DND-41 (cell line): Measurements from ENCODE around the gene MINDY4B.

Source experiments
- ATAC-seq: fragments of 200-7000 bp; cut with Tn5 transposase; 3 replicates; pipeline ENCODE4 v1.9.1; 2021; ENCODE audit warnings: low read depth; ENCODE audit not compliant: insufficient read depth
- DNase-seq: peaks from one replicate; pipeline ENCODE4 v3.0.0-alpha.2; 2020
- H2AFZ ChIP-seq: 2 replicates; pipeline ENCODE4 v1.6.0; 2012; ENCODE audit warnings: low read depth, low read length
- H3K27ac ChIP-seq: 2 replicates; pipeline ENCODE4 v1.5.1; 2012; ENCODE audit warnings: low read length, inconsistent platforms
- H3K27me3 ChIP-seq: fragments of 200-600 bp; sonication (generic); 2 replicates; pipeline ENCODE4 v1.6.0; 2012; ENCODE audit warnings: low read length, mild to moderate bottlenecking, inconsistent platforms; ENCODE audit not compliant: insufficient read depth, poor library complexity
- H3K36me3 ChIP-seq: 2 replicates; pipeline ENCODE4 v1.5.1; 2012; ENCODE audit warnings: low read length, inconsistent platforms; ENCODE audit not compliant: insufficient read depth
- H3K4me1 ChIP-seq: 2 replicates; pipeline ENCODE4 v1.5.1; 2012; ENCODE audit warnings: mild to moderate bottlenecking, low read length; ENCODE audit not compliant: insufficient read depth
- H3K4me2 ChIP-seq: 2 replicates; pipeline ENCODE4 v1.6.0; 2012; ENCODE audit warnings: mild to moderate bottlenecking, moderate library complexity, low read length, inconsistent platforms; ENCODE audit not compliant: insufficient read depth
- H3K4me3 ChIP-seq, 2 experiments: fragments of 200-600 bp in 1 of 2; shearing (Covaris generic) in 1 of 2; 2 replicates each; pipeline ENCODE4 v1.5.1; 2012 to 2016; ENCODE audit warnings: inconsistent platforms in 2 of 2, low read length in 2 of 2, mild to moderate bottlenecking in 2 of 2, low read depth in 1 of 2, moderate library complexity in 1 of 2
- H3K79me2 ChIP-seq: 2 replicates; pipeline ENCODE4 v1.6.0; 2012; ENCODE audit warnings: low read length, inconsistent platforms; ENCODE audit not compliant: insufficient read depth
- H3K9ac ChIP-seq: 2 replicates; pipeline ENCODE4 v1.6.0; 2012; ENCODE audit warnings: low read depth, mild to moderate bottlenecking, inconsistent platforms, low read length, moderate library complexity
- H3K9me3 ChIP-seq: 2 replicates; pipeline ENCODE4 v1.5.1; 2012; ENCODE audit warnings: low read length, moderate library complexity, mild to moderate bottlenecking, inconsistent platforms; ENCODE audit not compliant: insufficient read depth, severe bottlenecking
- H4K20me1 ChIP-seq: 2 replicates; pipeline ENCODE4 v1.6.0; 2012; ENCODE audit warnings: low read length; ENCODE audit not compliant: insufficient read depth
- CTCF ChIP-seq: IDR thresholded peaks from 2 replicates; pipeline ENCODE4 v1.5.1; 2012; ENCODE audit warnings: borderline replicate concordance, low read length, moderate library complexity, mild to moderate bottlenecking; ENCODE audit not compliant: poor library complexity, severe bottlenecking; ENCODE audit errors: extremely low read depth
- EZH2 ChIP-seq: IDR thresholded peaks from 3 replicates; pipeline ENCODE4 v1.6.1; 2012; ENCODE audit warnings: borderline replicate concordance, low read depth, mild to moderate bottlenecking, moderate library complexity, low read length, inconsistent platforms; ENCODE audit not compliant: severe bottlenecking

Gene MINDY4B

GRCh38 chr3:150876611-150877265 is 28.5 kb downstream of the MINDY4B start:
- Histone ChIP-seq H3K36me3 (no peaks in the 10 kb centered on the region), H2AFZ (no peak overlapping the region), H3K27me3 (peaks cover 22% of the 10 kb centered on the region), H3K79me2 (no peaks in the 10 kb centered on the region), H3K4me3 (no peak overlapping the region), H4K20me1 (no peaks in the 10 kb centered on the region), H3K9ac (no peak overlapping the region), H3K4me1 (no peaks in the 10 kb centered on the region), H3K27ac (no peak overlapping the region), H3K4me2 (no peak overlapping the region), H3K9me3 (no peaks in the 10 kb centered on the region)
- TF ChIP-seq CTCF (no peak), EZH2 (no peak)
- ATAC-seq (no peak), DNase-seq (no peak)

DNA sequence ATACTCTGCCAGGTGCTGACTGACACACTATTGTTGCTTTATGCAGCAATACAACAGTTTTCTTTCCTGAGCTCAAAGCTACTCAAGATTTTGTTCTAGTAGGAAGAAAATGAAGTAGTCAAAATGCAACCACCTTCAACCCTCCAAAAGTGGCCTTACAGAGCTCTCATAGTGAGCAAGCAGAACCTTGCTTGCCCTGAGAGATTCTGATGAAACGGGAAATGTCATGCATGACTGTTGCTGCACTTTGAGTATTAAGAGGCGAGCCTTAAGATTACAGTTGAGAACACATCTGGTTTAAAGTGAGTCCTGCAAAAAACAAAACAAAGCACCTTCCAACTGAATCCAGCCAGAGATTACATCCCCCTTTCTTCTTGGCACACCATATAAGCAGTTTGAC is 29.7 kb downstream of the MINDY4B start:
- no peak for ATAC-seq
- no peaks in the 10 kb centered on the region for H3K36me3 ChIP-seq
- no peak for DNase-seq

DNA sequence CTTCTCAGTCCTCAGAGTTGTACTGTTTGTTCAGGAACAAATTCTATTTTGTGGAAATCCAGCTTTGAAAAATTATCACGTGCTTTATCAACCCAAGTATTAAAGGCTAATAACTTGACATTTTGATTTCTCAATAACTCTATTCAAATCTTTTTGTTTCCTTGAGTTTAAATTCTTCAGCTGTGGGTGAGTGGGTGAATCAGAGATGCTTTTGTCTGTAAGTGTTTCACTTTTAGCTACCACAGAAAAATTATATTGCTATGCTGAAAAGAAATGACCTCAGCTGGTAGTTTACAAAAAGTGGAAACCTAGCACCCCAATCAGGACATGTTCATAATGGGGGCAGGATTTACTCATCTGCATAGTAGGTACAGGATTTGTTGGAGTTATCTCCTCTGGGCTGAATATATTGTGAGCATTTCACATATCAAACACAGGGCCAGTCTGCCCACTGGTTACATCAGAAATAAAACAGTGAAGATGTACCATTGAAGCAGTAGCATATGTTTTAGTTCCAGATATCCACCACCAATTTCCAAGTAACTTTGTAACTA is 30.5 kb downstream of the MINDY4B start:
- Histone ChIP-seq H3K9me3 (no peaks in the 10 kb centered on the region), H3K4me1 (no peaks in the 10 kb centered on the region), H3K4me2 (no peak overlapping the region), H3K79me2 (no peaks in the 10 kb centered on the region), H2AFZ (no peak overlapping the region), H3K36me3 (no peaks in the 10 kb centered on the region), H4K20me1 (no peaks in the 10 kb centered on the region), H3K9ac (no peak overlapping the region), H3K4me3 (no peak overlapping the region), H3K27ac (no peak overlapping the region), H3K27me3 (peaks cover 17% of the 10 kb centered on the region)
- DNase-seq (no peak), ATAC-seq (no peak)
- TF ChIP-seq EZH2 (no peak), CTCF (no peak)

More for the DNA sequence above, 29.7 kb downstream of the MINDY4B start:
- Histone ChIP-seq H3K27ac (no peak overlapping the region), H3K27me3 (peaks cover 22% of the 10 kb centered on the region), H3K4me2 (no peak overlapping the region), H3K79me2 (no peaks in the 10 kb centered on the region), H3K9ac (no peak overlapping the region), H2AFZ (no peak overlapping the region), H3K9me3 (no peaks in the 10 kb centered on the region), H3K4me3 (no peak overlapping the region), H4K20me1 (no peaks in the 10 kb centered on the region), H3K4me1 (no peaks in the 10 kb centered on the region)
- TF ChIP-seq EZH2 (no peak), CTCF (no peak)
